ENCODE measurements around the gene ARHGAP25.

The ARHGAP25 gene

DNA sequence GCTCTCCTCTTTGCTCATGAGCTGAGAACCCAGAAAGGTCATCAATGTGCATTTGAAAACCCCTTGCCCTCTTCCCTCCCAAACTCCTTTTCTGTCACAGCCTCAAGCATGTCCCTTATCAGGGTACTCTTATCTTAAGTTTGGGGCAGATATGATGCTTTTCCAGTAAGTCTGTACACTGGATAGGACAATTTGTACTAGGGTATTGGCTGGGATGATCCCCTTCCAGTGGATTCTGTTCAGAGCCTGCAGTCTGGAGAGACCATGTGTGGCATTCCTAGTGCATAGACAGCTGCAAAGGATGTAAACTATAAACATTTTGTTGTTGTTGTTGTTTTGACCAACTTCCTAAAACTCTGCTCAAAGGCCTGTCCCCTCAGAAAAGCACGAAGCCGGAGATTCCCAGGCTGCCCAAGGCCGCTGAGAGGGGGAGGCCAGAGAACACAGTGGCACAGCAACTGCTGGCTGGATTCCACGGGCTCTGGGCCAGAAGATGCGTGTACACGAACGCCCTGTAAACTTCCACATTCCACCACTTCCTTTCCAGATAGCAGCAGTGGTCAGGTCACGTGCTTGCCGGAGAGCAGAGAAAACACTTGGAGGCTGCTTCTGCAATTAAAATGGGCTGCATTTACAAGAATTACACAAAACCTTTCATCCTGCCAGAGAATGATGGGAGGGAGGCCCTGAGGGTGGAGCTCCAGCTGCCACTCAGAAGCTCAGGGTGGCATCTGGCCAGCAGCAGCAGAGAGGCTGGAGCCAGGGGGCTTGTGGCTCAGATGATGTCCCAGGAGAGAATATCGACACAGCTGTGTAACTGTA, 94.5 kb downstream of the ARHGAP25 start:
- Histone ChIP-seq H3K27me3 (ENCODE audit: control insufficient read depth, insufficient read depth, low read length) (no peaks in the 10 kb centered on the region), H3K36me3 (ENCODE audit: control insufficient read depth, insufficient read depth, low read length) (no peaks in the 10 kb centered on the region), H3K4me3 (ENCODE audit: low read depth, low read length) (no peak overlapping the region), H3K9ac (no peak overlapping the region), H3K9me3 (ENCODE audit: control insufficient read depth, low read length) (no peaks in the 10 kb centered on the region), H3K4me2 (ENCODE audit: low read length) (peak overlapping the region; percentile 34), H3K79me2 (no peaks in the 10 kb centered on the region), H3K27ac (peak overlapping the region; percentile 45), H2AFZ (peak overlapping the region; percentile 62), H3K4me1 (peaks cover 6% of the 10 kb centered on the region)
- TF ChIP-seq, protein P1, sequence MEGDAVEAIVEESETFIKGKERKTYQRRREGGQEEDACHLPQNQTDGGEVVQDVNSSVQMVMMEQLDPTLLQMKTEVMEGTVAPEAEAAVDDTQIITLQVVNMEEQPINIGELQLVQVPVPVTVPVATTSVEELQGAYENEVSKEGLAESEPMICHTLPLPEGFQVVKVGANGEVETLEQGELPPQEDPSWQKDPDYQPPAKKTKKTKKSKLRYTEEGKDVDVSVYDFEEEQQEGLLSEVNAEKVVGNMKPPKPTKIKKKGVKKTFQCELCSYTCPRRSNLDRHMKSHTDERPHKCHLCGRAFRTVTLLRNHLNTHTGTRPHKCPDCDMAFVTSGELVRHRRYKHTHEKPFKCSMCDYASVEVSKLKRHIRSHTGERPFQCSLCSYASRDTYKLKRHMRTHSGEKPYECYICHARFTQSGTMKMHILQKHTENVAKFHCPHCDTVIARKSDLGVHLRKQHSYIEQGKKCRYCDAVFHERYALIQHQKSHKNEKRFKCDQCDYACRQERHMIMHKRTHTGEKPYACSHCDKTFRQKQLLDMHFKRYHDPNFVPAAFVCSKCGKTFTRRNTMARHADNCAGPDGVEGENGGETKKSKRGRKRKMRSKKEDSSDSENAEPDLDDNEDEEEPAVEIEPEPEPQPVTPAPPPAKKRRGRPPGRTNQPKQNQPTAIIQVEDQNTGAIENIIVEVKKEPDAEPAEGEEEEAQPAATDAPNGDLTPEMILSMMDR (IDR thresholded peaks at IDR 0.05): no peak

DNA sequence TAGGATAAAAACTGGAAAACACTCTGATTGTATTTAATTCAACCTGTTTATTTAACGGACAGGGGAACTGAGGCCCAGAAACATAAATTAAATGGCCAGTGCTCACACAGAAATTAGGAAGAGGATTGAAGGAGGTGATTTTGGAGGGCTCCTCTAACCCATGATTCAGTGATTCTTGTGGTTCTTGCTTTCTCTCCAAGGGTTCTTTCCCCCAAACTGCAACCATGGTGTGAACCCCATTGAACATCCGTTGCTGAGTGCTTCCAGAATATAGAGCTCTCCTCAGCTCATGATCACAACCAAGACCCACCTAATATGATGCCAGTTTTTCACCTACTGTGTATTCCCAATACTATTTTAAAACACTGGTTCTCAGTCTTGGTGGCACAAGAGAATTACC, 95.1 kb downstream of the ARHGAP25 start:
- peak overlapping the region; percentile 45 for H3K27ac ChIP-seq
- H3K9ac ChIP-seq: no peak overlapping the region

DNA sequence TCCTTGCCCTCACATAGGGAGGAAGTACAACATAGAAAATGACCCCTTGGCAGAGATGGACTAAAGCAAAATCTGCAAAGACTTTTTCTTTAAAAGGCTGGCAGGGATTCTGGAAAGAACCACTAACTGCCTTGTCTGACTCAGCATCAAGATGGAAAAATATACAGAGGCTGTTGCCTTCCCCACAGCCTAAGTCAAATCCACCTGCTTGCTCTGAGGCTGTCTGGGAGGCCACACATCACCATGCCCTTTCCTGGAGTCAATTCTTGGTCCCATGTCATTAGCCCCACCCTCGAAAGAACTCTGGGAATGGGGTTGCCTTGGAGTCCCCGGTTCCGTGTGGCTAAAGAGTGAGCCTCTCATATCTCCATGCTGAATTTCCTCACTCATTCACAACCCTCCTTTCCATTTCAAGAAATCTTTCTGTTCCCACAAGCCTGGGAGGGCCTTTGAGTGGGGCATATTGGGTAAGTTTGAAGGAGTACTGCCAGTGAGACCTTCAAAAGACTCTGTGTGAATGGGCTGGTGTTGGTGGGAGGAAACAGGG, 97.1 kb downstream of the ARHGAP25 start:
- TF ChIP-seq, protein P1 (IDR thresholded peaks at IDR 0.05): no peak
- no peak overlapping the region for H3K4me2 ChIP-seq (ENCODE audit: low read length)
- H3K9me3 ChIP-seq (ENCODE audit: control insufficient read depth, low read length): no peaks in the 10 kb centered on the region
- H3K4me1 ChIP-seq: peaks cover 6% of the 10 kb centered on the region
- H3K4me3 ChIP-seq (ENCODE audit: low read depth, low read length): no peak overlapping the region
- no peaks in the 10 kb centered on the region for H3K79me2 ChIP-seq
- H3K27ac ChIP-seq: peak overlapping the region; percentile 65
- H3K36me3 ChIP-seq (ENCODE audit: control insufficient read depth, insufficient read depth, low read length): no peaks in the 10 kb centered on the region
- peak overlapping the region; percentile 8 for H2AFZ ChIP-seq
- H3K9ac ChIP-seq: no peak overlapping the region
- H3K27me3 ChIP-seq (ENCODE audit: control insufficient read depth, insufficient read depth, low read length): no peaks in the 10 kb centered on the region

More for the DNA sequence above, 95.1 kb downstream of the ARHGAP25 start:
- peaks cover 6% of the 10 kb centered on the region for H3K4me1 ChIP-seq
- TF ChIP-seq, protein P1 (IDR thresholded peaks at IDR 0.05): no peak
- H3K36me3 ChIP-seq (ENCODE audit: control insufficient read depth, insufficient read depth, low read length): no peaks in the 10 kb centered on the region
- H2AFZ ChIP-seq: peak overlapping the region; percentile 62
- no peaks in the 10 kb centered on the region for H3K9me3 ChIP-seq (ENCODE audit: control insufficient read depth, low read length)
- no peaks in the 10 kb centered on the region for H3K27me3 ChIP-seq (ENCODE audit: control insufficient read depth, insufficient read depth, low read length)
- no peaks in the 10 kb centered on the region for H3K79me2 ChIP-seq
- H3K4me2 ChIP-seq (ENCODE audit: low read length): peak overlapping the region; percentile 34
- no peak overlapping the region for H3K4me3 ChIP-seq (ENCODE audit: low read depth, low read length)

DNA sequence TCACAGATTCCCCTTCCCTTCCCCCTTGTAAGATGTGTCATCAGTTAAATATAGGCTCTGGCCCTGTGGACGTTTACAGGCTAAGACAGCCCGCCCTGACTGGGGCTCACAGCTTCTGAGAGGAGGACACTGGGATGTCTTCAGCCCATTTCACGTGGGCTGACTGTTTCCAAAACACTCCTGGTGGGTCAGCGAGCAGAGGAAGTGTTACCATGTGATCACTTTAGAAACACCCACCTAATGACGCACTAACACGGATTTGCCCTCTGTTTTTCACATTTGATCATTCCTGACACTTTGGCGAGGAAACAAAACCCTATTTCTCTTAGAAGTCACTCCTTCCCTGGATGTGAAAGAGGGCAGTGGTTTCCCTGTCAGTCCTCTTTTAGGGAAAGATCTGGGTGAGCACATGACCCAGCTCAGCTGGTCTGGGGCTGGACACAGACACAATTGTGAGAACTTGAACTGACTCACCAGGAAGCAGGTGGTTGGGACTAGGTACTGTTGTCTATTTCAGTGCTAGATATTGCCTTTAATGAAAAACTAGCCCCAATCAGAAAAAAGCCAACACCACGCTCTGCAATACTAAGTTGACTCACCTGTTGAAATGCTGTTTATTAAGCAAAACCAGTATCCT, 97.7 kb downstream of the ARHGAP25 start:
- Histone ChIP-seq H3K9ac (no peak overlapping the region), H3K4me2 (ENCODE audit: low read length) (no peak overlapping the region), H3K27ac (peak overlapping the region; percentile 65), H3K4me1 (peaks cover 6% of the 10 kb centered on the region), H3K36me3 (ENCODE audit: control insufficient read depth, insufficient read depth, low read length) (no peaks in the 10 kb centered on the region), H3K4me3 (ENCODE audit: low read depth, low read length) (no peak overlapping the region), H2AFZ (peak overlapping the region; percentile 10), H3K27me3 (ENCODE audit: control insufficient read depth, insufficient read depth, low read length) (no peaks in the 10 kb centered on the region), H3K79me2 (no peaks in the 10 kb centered on the region), H3K9me3 (ENCODE audit: control insufficient read depth, low read length) (no peaks in the 10 kb centered on the region)
- TF ChIP-seq, protein P1 (IDR thresholded peaks at IDR 0.05): no peak
